Measurements from ENCODE around the gene GOSR2.
"Not testable (repeated sequence)": the region's sequence is repeated elsewhere in the genome, so short reads cannot be mapped to it uniquely, and the experiment has no call there.

The GOSR2 gene

GRCh38 chr17:46968224-46968834 is 45.4 kb downstream of the GOSR2 start:
- no peak for DNase-seq

GRCh38 chr17:46968896-46969295 is 45.9 kb downstream of the GOSR2 start:
- DNase-seq = no peak

- no peak for DNase-seq
These were observed 48.8 kb downstream of the GOSR2 start for GRCh38 chr17:46971647-46972300.

GRCh38 chr17:46972346-46972745 is 49.4 kb downstream of the GOSR2 start:
- DNase-seq = no peak

GRCh38 chr17:46974086-46974485 is 51.1 kb downstream of the GOSR2 start:
- no peak for DNase-seq

GRCh38 chr17:46975287-46975686 is 52.3 kb downstream of the GOSR2 start:
- no peak for DNase-seq

GRCh38 chr17:46976626-46977270 is 53.8 kb downstream of the GOSR2 start:
- DNase-seq = no peak

- DNase-seq = no peak
These were observed 54.4 kb downstream of the GOSR2 start for GRCh38 chr17:46977348-46977747.

GRCh38 chr17:46977750-46978488 is 55.0 kb downstream of the GOSR2 start:
- no peak for DNase-seq

- DNase-seq = peak; percentile 62
These were observed 55.7 kb downstream of the GOSR2 start for GRCh38 chr17:46978489-46979146.

- DNase-seq = peak; percentile 73
These were observed 56.3 kb downstream of the GOSR2 start, which contains the start of gene RPRML for GRCh38 chr17:46979147-46979863. Gene RPRML, minus strand, starts transcription at chr17:46979253. Its CDS starts 246 bp downstream, at chr17:46979007.

- no peak for DNase-seq
These were observed 59.6 kb downstream of the GOSR2 start for GRCh38 chr17:46982577-46982976.

GRCh38 chr17:46983782-46984181 is 60.8 kb downstream of the GOSR2 start:
- DNase-seq = no peak

GRCh38 chr17:46984341-46984740 is 61.4 kb downstream of the GOSR2 start:
- DNase-seq = no peak

- DNase-seq = no peak
These were observed 61.9 kb downstream of the GOSR2 start for GRCh38 chr17:46984892-46985291.

- DNase-seq = no peak
These were observed 63.4 kb downstream of the GOSR2 start for GRCh38 chr17:46986366-46986765.

- DNase-seq = not testable (repeated sequence)
These were observed 65.0 kb downstream of the GOSR2 start for GRCh38 chr17:46987927-46988326.

GRCh38 chr17:46989637-46990431 is 66.9 kb downstream of the GOSR2 start:
- DNase-seq = no peak

- DNase-seq = no peak
These were observed 68.7 kb downstream of the GOSR2 start for GRCh38 chr17:46991617-46992016.
